22Rv1 (cell line): ENCODE data around the gene EEF1AKMT3.

Experiments used
- H3K27ac ChIP-seq: fragments of 450-650 bp; 2 replicates; pipeline ENCODE4 v1.5.1; 2017
- ZFX ChIP-seq: fragments of 450-650 bp; IDR thresholded peaks from 2 replicates; pipeline ENCODE4 v1.6.1; 2017; ENCODE audit warnings: antibody characterized with exemption, borderline replicate concordance
- TF ChIP-seq, protein P1 (sequence below): fragments of 450-650 bp; IDR thresholded peaks from 2 replicates; pipeline ENCODE4 v1.5.1; 2017; ENCODE audit warnings: mild to moderate bottlenecking

The EEF1AKMT3 gene

DNA sequence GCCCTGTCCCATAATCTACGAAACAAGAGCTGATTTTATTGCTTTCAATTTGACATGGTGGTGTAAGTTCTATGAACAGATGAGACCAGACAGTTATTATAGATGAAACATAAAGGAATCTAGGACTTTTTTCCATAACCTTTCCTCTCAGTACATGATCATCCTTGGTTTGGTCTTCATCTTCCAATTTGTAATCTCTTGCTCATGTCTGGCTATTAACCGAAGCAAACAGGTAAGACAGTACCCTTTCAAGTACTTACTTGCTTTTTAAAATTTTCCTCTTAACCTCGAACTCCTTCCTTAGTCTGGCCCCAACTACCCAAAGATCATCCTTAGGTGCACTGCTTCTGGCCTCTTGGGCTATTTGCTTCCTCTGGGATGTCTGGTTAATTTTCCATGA is 26.4 kb upstream of the EEF1AKMT3 start:
- H3K27ac ChIP-seq, result peak overlapping the region; percentile 87
- TF ChIP-seq, protein P1, sequence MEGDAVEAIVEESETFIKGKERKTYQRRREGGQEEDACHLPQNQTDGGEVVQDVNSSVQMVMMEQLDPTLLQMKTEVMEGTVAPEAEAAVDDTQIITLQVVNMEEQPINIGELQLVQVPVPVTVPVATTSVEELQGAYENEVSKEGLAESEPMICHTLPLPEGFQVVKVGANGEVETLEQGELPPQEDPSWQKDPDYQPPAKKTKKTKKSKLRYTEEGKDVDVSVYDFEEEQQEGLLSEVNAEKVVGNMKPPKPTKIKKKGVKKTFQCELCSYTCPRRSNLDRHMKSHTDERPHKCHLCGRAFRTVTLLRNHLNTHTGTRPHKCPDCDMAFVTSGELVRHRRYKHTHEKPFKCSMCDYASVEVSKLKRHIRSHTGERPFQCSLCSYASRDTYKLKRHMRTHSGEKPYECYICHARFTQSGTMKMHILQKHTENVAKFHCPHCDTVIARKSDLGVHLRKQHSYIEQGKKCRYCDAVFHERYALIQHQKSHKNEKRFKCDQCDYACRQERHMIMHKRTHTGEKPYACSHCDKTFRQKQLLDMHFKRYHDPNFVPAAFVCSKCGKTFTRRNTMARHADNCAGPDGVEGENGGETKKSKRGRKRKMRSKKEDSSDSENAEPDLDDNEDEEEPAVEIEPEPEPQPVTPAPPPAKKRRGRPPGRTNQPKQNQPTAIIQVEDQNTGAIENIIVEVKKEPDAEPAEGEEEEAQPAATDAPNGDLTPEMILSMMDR, result no peak
- TF ChIP-seq ZFX, result no peak

- TF ChIP-seq ZFX, result no peak
- TF ChIP-seq, protein P1, result no peak
Measured at GRCh38 chr12:57749061-57749460, 23.4 kb upstream of the EEF1AKMT3 start.

DNA sequence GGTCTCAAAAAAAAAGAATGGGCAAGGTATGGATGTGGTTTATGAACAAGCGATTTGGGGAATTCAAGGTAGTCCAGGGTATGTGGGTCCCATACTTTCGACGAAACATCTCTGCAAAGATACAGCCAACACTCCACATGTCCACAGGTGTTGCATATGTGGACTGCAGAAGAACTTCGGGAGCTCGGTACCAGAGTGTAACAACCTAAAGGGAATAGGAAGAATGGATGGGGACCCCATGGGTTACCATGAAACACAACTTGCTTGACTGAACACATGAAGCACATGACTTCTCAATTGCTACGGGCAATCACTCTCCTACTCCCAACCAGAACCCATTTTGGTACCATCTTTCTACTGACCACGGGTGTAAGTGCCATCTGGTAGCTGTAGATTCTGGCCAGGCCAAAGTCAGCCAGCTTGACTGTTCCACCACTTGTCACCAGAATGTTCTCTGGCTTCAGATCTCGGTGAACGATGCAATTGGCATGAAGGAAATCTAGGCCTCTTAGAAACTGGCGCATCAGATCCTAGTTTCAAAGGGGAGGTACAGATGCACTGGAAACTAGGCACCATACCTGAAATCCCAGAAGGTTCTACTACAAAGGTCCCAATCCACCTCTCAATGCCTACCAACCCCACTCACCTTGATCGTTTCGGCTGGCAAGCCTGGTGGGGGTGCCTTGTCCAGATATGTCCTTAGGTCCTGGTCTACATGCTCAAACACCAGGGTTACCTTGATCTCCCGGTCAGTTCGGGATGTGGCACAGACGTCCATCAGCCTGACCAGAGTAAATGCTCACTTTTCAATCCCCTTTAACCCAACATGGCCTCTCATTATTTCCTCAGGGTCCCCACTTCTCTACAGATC is 21.6 kb upstream of the EEF1AKMT3 start:
- peak overlapping the region; percentile 91 for H3K27ac ChIP-seq
- TF ChIP-seq ZFX, result no peak
- TF ChIP-seq, protein P1, result no peak

More at GRCh38 chr12:57749061-57749460, 23.4 kb upstream of the EEF1AKMT3 start:
- peak overlapping the region; percentile 87 for H3K27ac ChIP-seq

DNA sequence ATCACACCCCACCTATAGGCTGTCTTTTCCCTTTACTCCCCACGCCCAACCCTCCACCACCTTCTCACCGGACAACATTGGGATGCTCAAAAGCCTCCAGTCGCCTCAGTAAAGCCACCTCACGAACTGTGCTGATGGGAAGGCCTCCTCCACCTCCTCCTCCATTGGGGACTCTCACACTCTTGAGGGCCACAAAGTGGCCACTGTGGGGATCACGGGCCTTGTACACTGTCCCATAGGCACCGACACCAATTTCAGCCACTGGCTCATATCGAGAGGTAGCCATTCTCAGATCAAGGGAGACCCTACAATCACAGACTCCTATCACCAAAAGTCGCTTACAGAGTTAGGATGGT is 21.0 kb upstream of the EEF1AKMT3 start:
- no peak for TF ChIP-seq ZFX
- TF ChIP-seq, protein P1, result no peak
- H3K27ac ChIP-seq, result peak overlapping the region; percentile 91

- peak within 1 kb of the TSS; percentile 91 for H3K27ac ChIP-seq
Measured at GRCh38 chr12:57751788-57752667, 20.4 kb upstream of the EEF1AKMT3 start, which contains the start of gene CDK4. Gene CDK4, minus strand, starts transcription at chr12:57752310. Its CDS starts 593 bp downstream, at chr12:57751717.

GRCh38 chr12:57752668-57753000 is 19.8 kb upstream of the EEF1AKMT3 start:
- TF ChIP-seq, protein P1, result no peak
- no peak for TF ChIP-seq ZFX
- H3K27ac ChIP-seq, result peak overlapping the region; percentile 91

More at GRCh38 chr12:57751788-57752667, 20.4 kb upstream of the EEF1AKMT3 start, which contains the start of gene CDK4:
- TF ChIP-seq, protein P1, result no peak
- no peak for TF ChIP-seq ZFX
